HEK293 (cell line): ENCODE data around the gene CLASP2.

Experiments used
- CTCF ChIP-seq: fragments of 450-650 bp; formaldehyde crosslinking; IDR thresholded peaks from 2 replicates; pipeline ENCODE4 v1.5.1; 2016; ENCODE audit warnings: missing biosample characterization, missing genetic modification characterization
- PRDM1 ChIP-seq: fragments of 450-650 bp; formaldehyde crosslinking; IDR thresholded peaks from 2 replicates; pipeline ENCODE4; 2016; ENCODE audit warnings: missing biosample characterization, missing genetic modification characterization
- ZNF138 ChIP-seq: fragments of 450-650 bp; formaldehyde crosslinking; IDR thresholded peaks from 2 replicates; pipeline ENCODE4 v1.5.1; 2016; ENCODE audit warnings: missing biosample characterization, missing genetic modification characterization, borderline replicate concordance

- TF ChIP-seq ZNF138 (tag by site-specific recombination): no peak
- TF ChIP-seq CTCF: no peak
- no peak for TF ChIP-seq PRDM1 (tag by site-specific recombination)
Observed at GRCh38 chr3:33523093-33523667, 194.9 kb downstream of the CLASP2 start.
